PFSK-1 (cell line): ENCODE data around the gene OVOL1.

Source experiments
- POLR2AphosphoS5 ChIP-seq: IDR thresholded peaks from 2 replicates; pipeline ENCODE4 v1.6.1; 2012; ENCODE audit warnings: low read depth, mild to moderate bottlenecking, control low read depth, low read length, moderate library complexity
- SIN3A ChIP-seq: IDR thresholded peaks from 2 replicates; pipeline ENCODE4 v1.6.1; 2012; ENCODE audit warnings: mild to moderate bottlenecking, low read length, moderate library complexity, borderline replicate concordance; ENCODE audit not compliant: insufficient read depth
- TAF1 ChIP-seq: IDR thresholded peaks from 2 replicates; pipeline ENCODE4 v1.6.1; 2012; ENCODE audit warnings: low read length, control low read depth, borderline replicate concordance; ENCODE audit not compliant: insufficient read depth
- TF ChIP-seq, protein P1 (sequence below), 2 experiments: IDR thresholded peaks; 2 replicates each; pipeline versions ENCODE4 v1.6.1 to v1.8.0; 2011 to 2012; ENCODE audit warnings: low read depth in 2 of 2, low read length in 2 of 2, control low read depth in 1 of 2, inconsistent platforms in 1 of 2, mild to moderate bottlenecking in 1 of 2, moderate library complexity in 1 of 2; ENCODE audit not compliant: insufficient read depth in 1 of 2

DNA sequence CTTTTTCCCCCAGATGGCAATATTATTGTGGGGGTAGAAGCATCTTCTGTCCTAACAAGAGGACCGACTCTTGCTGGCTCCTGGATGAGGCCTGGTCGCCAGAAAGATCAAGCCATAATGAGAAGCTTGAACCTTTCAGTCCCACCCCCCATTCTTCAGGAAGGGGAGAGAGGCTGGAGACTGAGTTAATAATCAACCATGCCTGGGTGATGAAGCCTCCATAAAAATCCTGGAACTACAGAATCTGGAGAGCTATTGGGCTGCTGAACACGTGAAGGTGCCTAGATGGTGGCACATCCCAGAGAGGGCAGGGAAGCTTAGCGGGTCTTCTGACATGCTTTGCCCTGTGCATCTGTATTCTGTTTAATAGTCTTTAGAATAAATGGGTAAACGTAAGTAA, 22.4 kb upstream of the OVOL1 start:
- TF ChIP-seq POLR2AphosphoS5 (no peak), SIN3A (no peak), TAF1 (no peak)
- TF ChIP-seq, protein P1, sequence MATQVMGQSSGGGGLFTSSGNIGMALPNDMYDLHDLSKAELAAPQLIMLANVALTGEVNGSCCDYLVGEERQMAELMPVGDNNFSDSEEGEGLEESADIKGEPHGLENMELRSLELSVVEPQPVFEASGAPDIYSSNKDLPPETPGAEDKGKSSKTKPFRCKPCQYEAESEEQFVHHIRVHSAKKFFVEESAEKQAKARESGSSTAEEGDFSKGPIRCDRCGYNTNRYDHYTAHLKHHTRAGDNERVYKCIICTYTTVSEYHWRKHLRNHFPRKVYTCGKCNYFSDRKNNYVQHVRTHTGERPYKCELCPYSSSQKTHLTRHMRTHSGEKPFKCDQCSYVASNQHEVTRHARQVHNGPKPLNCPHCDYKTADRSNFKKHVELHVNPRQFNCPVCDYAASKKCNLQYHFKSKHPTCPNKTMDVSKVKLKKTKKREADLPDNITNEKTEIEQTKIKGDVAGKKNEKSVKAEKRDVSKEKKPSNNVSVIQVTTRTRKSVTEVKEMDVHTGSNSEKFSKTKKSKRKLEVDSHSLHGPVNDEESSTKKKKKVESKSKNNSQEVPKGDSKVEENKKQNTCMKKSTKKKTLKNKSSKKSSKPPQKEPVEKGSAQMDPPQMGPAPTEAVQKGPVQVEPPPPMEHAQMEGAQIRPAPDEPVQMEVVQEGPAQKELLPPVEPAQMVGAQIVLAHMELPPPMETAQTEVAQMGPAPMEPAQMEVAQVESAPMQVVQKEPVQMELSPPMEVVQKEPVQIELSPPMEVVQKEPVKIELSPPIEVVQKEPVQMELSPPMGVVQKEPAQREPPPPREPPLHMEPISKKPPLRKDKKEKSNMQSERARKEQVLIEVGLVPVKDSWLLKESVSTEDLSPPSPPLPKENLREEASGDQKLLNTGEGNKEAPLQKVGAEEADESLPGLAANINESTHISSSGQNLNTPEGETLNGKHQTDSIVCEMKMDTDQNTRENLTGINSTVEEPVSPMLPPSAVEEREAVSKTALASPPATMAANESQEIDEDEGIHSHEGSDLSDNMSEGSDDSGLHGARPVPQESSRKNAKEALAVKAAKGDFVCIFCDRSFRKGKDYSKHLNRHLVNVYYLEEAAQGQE (IDR thresholded peaks at IDR 0.05; ENCODE audit: insufficient read depth in 1 of 2, low read depth in 2 of 2, low read length in 2 of 2) = no peak
